Common myeloid progenitor, CD34-positive (primary cell): ENCODE data around the gene TMEM156.
A peak's percentile ranks its signal among the peaks of the same experiment; 100 is the strongest.
"Not testable (repeated sequence)": the region's sequence is repeated elsewhere in the genome, so short reads cannot be mapped to it uniquely, and the experiment has no call there.

Source experiments
- CTCF ChIA-PET: fragments of 350-600 bp; sonication (Branson Sonifier 250); formaldehyde crosslinking; loops from one replicate; lab custom pipeline; 2021; ENCODE audit warnings: antibody characterized with exemption; lab: Charles Lee
- POLR2A ChIA-PET: fragments of 350-600 bp; sonication (Branson Sonifier 250); formaldehyde crosslinking; loops from one replicate; lab custom pipeline; 2021; ENCODE audit warnings: antibody characterized with exemption; lab: Charles Lee
- DNase-seq, 3 donors: peaks; one replicate each; pipeline versions ENCODE4 v3.0.0 to v3.0.0-alpha.2; 2013
- H3K27ac ChIP-seq, 2 experiments: 1 replicate in 1 of 2; 2 replicates in 1 of 2; pipeline ENCODE4 v1.7.0; 2013; ENCODE audit warnings: inconsistent platforms in 2 of 2, low read length in 2 of 2, mild to moderate bottlenecking in 2 of 2, low read depth in 1 of 2, moderate library complexity in 1 of 2; ENCODE audit not compliant: severe bottlenecking in 2 of 2, insufficient read depth in 1 of 2, poor library complexity in 1 of 2
- H3K27me3 ChIP-seq, 5 experiments: replicated peaks in 2 of 5; 1 replicate in 3 of 5; 2 replicates in 2 of 5; pipeline versions ENCODE4 v1.6.1 to v1.7.0; 2013; ENCODE audit warnings: low read length in 4 of 5, mild to moderate bottlenecking in 2 of 5, moderate library complexity in 2 of 5, inconsistent platforms in 1 of 5; ENCODE audit not compliant: insufficient read depth in 5 of 5, control insufficient read depth in 4 of 5
- H3K36me3 ChIP-seq, 4 experiments: 1 replicate in 2 of 4; 2 replicates in 2 of 4; pipeline versions ENCODE4 v1.6.1 to v1.7.0; 2013; ENCODE audit warnings: low read length in 3 of 4, control low read depth in 1 of 4, mild to moderate bottlenecking in 1 of 4; ENCODE audit not compliant: control insufficient read depth in 4 of 4, insufficient read depth in 4 of 4
- H3K4me1 ChIP-seq, 4 experiments: 1 replicate in 3 of 4; 2 replicates in 1 of 4; pipeline versions ENCODE4 v1.6.1 to v1.7.1; 2013; ENCODE audit warnings: low read length in 3 of 4, mild to moderate bottlenecking in 3 of 4, control low read depth in 1 of 4, inconsistent platforms in 1 of 4, moderate library complexity in 1 of 4; ENCODE audit not compliant: control insufficient read depth in 4 of 4, insufficient read depth in 4 of 4; ENCODE audit errors: control extremely low read depth in 1 of 4
- H3K4me3 ChIP-seq, 7 experiments: 1 replicate in 4 of 7; 2 replicates in 3 of 7; pipeline versions ENCODE4 v1.5.1 to v1.7.0; 2013; ENCODE audit warnings: mild to moderate bottlenecking in 7 of 7, low read length in 6 of 7, moderate library complexity in 6 of 7, inconsistent platforms in 2 of 7, low read depth in 2 of 7, control low read depth in 1 of 7; ENCODE audit not compliant: insufficient read depth in 4 of 7, control insufficient read depth in 1 of 7; ENCODE audit errors: extremely low read depth in 1 of 7
- H3K9me3 ChIP-seq, 5 experiments: 1 replicate in 4 of 5; 2 replicates in 1 of 5; pipeline versions ENCODE4 v1.6.1 to v1.7.1; 2013; ENCODE audit warnings: low read length in 4 of 5, mild to moderate bottlenecking in 2 of 5, inconsistent platforms in 1 of 5, low read depth in 1 of 5, moderate library complexity in 1 of 5; ENCODE audit not compliant: control insufficient read depth in 4 of 5, insufficient read depth in 2 of 5; ENCODE audit errors: control extremely low read depth in 1 of 5
- WGBS: methylation state at CpG from one replicate; pipeline ENCODE4 v1.1.5; 2013; ENCODE audit not compliant: insufficient coverage; 5-methylcytosine and 5-hydroxymethylcytosine counted together

TMEM156 gene

GRCh38 chr4:39037941-39038340, 5.7 kb upstream of the TMEM156 start:
- Histone ChIP-seq H3K36me3 (no peaks in the 10 kb centered on the region), H3K27me3 (no peaks in the 10 kb centered on the region), H3K4me1 (peaks cover under 1 to 31% (median 10%) of the 10 kb centered on the region in 4 experiments), H3K4me3 (no peak overlapping the region), H3K27ac (no peak overlapping the region), H3K9me3 (no peaks in the 10 kb centered on the region)
- ChIA-PET POLR2A (no interaction called here), CTCF (no interaction called here)
- DNase-seq, result no peak
- 60% methylated on average over 1 of the region's 3 CpGs for WGBS

GRCh38 chr4:39037491-39037825, 5.2 kb upstream of the TMEM156 start:
- ChIA-PET CTCF (no interaction called here), POLR2A (no interaction called here)
- Histone ChIP-seq H3K36me3 (no peaks in the 10 kb centered on the region), H3K4me1 (peaks cover 4 to 33% (median 13%) of the 10 kb centered on the region in 4 experiments), H3K27ac (no peak overlapping the region), H3K27me3 (no peaks in the 10 kb centered on the region), H3K4me3 (no peak overlapping the region), H3K9me3 (no peaks in the 10 kb centered on the region)
- 88% methylated on average over 3 of the region's 4 CpGs for WGBS
- DNase-seq, result peak in 1 of 3 donors; percentile 19

GRCh38 chr4:39036172-39036571, 4.0 kb upstream of the TMEM156 start:
- Histone ChIP-seq H3K9me3 (no peaks in the 10 kb centered on the region), H3K36me3 (no peaks in the 10 kb centered on the region), H3K27me3 (no peaks in the 10 kb centered on the region), H3K4me3 (no peak overlapping the region), H3K27ac (no peak overlapping the region), H3K4me1 (peaks cover 7 to 41% (median 19%) of the 10 kb centered on the region in 4 experiments)
- ChIA-PET POLR2A (interaction anchor here (1.0 kb wide), 1 partner anchor 12 kb away, joined by 3 read pairs; no protein-coding TSS in a partner anchor), CTCF (no interaction called here)
- 98% methylated on average over 6 of the region's 7 CpGs for WGBS
- no peak for DNase-seq

GRCh38 chr4:39031590-39032020, 604 bp downstream of the TMEM156 start:
- 100% methylated on average over 1 of the region's 6 CpGs for WGBS
- Histone ChIP-seq H3K27ac (peak overlapping the region in 1 of 2 experiments; percentile 82), H3K4me3 (peak overlapping the region in 6 of 7 experiments; percentile 4 to 68 (median 55)), H3K4me1 (peaks cover 25 to 57% (median 41%) of the 10 kb centered on the region in 4 experiments)
- ChIA-PET CTCF (interaction anchor here (1.0 to 1.5 kb wide), 2 partner anchors 9 to 12 kb away, joined by 3 to 6 read pairs; no protein-coding TSS in a partner anchor), POLR2A (interaction anchor here (0.6 to 1.0 kb wide), 2 partner anchors 11 to 21 kb away, joined by 3 to 4 read pairs; no protein-coding TSS in a partner anchor)
- not testable (repeated sequence) for H3K9me3 ChIP-seq, DNase-seq, H3K27me3 ChIP-seq, H3K36me3 ChIP-seq

GRCh38 chr4:39030725-39031124, 1.5 kb downstream of the TMEM156 start:
- WGBS, result no CpG with 5 or more reads among the region's 3 CpGs

GRCh38 chr4:39029752-39030694, 2.2 kb downstream of the TMEM156 start:
- no peaks in the 10 kb centered on the region for H3K36me3 ChIP-seq
- peak overlapping the region in 6 of 7 experiments; percentile 19 to 68 (median 52) for H3K4me3 ChIP-seq
- H3K4me1 ChIP-seq, result peaks cover 25 to 65% (median 52%) of the 10 kb centered on the region in 4 experiments
- peak in 1 of 3 donors; percentile 29 for DNase-seq
- H3K9me3 ChIP-seq, result no peaks in the 10 kb centered on the region
- POLR2A ChIA-PET, result interaction anchor here (0.6 to 2.0 kb wide), 3 partner anchors 14 to 755 kb away, joined by 3 to 5 read pairs (median 4); no protein-coding TSS in a partner anchor
- H3K27me3 ChIP-seq, result no peaks in the 10 kb centered on the region
- CTCF ChIA-PET, result interaction anchor here (0.6 to 3.9 kb wide), 8 partner anchors 9 to 269 kb away, joined by 3 to 14 read pairs (median 3); no protein-coding TSS in a partner anchor
- H3K27ac ChIP-seq, result peak overlapping the region; percentile 25 to 82

More at GRCh38 chr4:39030725-39031124, 1.5 kb downstream of the TMEM156 start:
- Histone ChIP-seq H3K4me3 (peak overlapping the region in 6 of 7 experiments; percentile 19 to 68 (median 52)), H3K27ac (peak overlapping the region; percentile 25 to 82), H3K9me3 (no peaks in the 10 kb centered on the region), H3K27me3 (no peaks in the 10 kb centered on the region), H3K36me3 (no peaks in the 10 kb centered on the region), H3K4me1 (peaks cover 25 to 58% (median 45%) of the 10 kb centered on the region in 4 experiments)
- ChIA-PET POLR2A (interaction anchor here (0.6 to 2.0 kb wide), 2 partner anchors 14 to 18 kb away, joined by 4 to 5 read pairs; no protein-coding TSS in a partner anchor), CTCF (interaction anchor here (0.8 to 3.9 kb wide), 6 partner anchors 9 to 169 kb away, joined by 3 to 14 read pairs (median 3); no protein-coding TSS in a partner anchor)
- no peak for DNase-seq
